ENCODE data around the gene CIROP.
"Not testable (repeated sequence)": the region's sequence is repeated elsewhere in the genome, so short reads cannot be mapped to it uniquely, and the experiment has no call there.

The CIROP gene

DNA sequence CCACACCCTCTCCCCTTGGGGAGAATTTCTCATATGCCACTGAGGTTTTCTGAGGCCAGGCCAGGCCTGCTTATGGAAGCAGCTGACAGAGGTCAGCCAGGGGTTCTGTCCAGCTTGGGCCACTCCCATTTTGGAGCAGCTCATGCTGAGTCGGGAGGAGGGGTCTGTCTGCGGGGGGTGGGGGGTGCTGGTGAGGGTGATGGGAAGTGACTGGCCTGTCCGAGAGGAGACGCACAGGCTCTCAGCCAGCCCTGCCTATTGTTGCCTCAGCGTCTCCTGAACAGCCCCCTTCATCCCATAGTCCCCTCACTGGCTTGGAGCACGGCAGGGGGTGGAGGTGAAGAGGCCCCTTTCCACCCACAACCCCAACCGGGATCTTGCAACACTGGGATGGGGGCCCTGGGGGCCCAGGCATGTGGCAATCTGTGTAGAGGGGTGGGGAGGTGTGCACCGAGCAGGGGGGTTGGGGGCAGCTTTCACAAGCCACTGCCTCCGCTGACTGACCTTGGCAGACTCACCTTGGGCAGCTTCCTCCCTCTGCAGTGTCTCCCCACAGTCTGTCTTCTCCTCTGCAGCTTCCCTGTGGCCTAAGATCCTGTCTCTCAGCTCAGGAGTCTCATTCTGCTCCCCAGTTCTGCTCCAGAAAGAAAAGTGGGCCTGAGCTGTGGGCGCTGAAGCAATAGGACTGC is 8.8 kb upstream of the CIROP start:
- no peak for DNase-seq

GRCh38 chr14:23112359-23113178 is 7.8 kb upstream of the CIROP start:
- DNase-seq: no peak

- no peak for DNase-seq
These were observed 6.0 kb upstream of the CIROP start for GRCh38 chr14:23110579-23111365.

DNA sequence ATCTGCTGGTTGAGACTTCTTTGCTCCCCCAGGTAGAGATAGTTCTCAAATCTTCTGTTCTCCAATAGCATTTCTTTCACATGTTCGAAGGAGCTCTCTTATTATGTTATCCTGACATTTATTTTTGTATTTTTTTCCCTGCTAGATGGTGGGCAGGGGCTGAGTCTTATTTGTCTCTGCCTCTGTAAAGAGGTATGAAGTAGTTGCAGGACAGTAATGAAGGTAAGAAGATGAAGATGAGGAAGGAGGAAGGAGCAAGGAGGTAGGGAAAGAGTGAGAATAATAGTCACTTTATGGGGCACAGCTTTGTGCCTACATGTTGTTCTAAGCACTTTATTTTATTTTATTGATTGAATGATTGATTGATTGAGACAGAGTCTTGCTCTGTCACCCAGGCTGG is 5.0 kb upstream of the CIROP start:
- no peak for DNase-seq

DNA sequence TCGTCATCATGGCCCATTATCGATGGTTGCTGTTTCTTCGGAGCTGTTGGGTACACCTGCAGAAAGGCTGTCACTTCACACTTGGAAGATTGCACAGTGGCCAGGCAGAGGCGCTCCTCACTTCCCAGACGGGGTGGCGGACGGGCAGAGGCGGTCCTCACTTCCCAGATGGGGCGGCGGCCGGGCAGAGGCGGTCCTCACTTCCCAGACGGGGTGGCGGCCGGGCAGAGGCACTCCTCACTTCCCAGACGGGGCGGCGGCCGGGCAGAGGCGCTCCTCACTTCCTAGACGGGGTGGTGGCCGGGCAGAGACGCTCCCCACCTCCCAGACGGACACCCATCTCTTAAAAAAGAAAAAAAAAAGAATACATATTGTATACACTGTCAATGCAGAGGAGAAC is 3.4 kb upstream of the CIROP start:
- not testable (repeated sequence) for DNase-seq

DNA sequence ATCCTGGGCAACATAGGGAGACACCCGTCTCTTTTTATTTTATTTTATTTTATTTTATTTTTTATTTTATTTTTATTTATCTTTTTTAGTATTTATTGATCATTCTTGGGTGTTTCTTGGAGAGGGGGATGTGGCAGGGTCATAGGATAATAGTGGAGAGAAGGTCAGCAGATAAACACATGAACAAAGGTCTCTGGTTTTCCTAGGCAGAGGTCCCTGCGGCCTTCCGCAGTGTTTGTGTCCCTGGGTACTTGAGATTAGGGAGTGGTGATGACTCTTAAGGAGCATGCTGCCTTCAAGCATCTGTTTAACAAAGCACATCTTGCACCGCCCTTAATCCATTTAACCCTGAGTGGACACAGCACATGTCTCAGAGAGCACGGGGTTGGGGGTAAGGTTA is 2.8 kb upstream of the CIROP start:
- not testable (repeated sequence) for DNase-seq

DNA sequence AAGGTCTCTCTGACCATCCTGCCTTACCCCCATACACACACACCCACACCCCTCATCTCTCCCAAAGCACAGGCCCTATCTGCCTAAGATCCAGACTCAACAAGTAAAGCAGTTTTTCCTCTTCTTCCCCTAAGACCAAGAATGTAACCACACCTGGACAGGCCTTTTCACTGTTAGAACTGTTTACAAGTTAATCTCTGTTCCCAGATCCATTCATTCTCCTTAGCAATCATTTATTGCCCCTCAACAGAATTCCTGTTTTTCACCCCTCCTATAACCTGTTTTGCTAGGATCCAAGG is 1.9 kb upstream of the CIROP start:
- DNase-seq: no peak

DNA sequence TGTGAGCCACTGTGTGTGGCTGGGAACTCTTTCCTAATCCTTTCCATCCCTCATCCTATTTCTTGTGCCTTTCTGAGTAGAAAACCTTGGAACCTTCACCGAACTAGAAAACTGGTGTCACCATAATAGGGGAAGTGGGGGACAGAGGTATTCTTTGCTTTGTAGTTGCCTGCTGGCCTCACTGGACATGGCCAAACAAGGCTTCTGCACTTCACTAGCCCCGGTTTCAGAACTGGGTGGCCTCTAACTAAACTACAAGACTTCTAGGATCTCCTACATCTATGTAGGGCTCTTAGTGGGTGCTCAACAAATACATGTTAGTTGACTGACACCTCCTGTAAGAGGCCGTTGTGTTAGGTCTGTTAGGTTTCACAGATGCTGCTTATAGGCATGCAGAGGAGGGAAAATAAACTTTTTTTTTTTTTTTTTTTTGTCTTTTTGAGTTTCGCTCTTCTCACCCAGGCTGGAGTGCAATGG is 597 bp upstream of the CIROP start:
- DNase-seq: no peak

DNA sequence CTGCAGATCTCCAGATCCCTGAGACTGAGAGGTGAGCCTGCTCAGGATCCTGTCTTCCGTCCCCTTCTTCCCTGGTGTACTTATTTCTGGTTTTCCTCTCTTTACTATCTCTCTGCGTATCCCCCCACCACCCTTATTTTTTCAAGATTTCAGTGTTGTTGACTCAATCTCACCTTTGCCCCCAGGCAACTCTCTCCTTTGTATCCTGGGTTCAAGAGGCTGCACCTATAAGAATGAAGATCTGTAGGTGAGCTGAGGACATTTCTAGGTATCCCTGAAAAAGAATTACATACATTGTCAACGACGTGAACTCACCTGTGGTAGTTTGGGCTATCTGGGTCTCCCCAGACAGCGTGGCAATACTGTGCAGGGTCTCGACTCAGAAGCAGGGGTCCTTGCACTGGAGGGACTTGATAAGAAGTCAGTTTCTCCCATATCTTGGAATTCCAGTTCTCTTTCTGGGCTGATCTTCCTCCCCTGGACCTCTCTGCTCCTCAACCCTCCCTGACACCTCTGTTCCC is 659 bp downstream of the CIROP start:
- no peak for DNase-seq

GRCh38 chr14:23103581-23103980 is 1.2 kb downstream of the CIROP start:
- no peak for DNase-seq

- DNase-seq: no peak
These were observed 2.0 kb downstream of the CIROP start for GRCh38 chr14:23102801-23103200.

DNA sequence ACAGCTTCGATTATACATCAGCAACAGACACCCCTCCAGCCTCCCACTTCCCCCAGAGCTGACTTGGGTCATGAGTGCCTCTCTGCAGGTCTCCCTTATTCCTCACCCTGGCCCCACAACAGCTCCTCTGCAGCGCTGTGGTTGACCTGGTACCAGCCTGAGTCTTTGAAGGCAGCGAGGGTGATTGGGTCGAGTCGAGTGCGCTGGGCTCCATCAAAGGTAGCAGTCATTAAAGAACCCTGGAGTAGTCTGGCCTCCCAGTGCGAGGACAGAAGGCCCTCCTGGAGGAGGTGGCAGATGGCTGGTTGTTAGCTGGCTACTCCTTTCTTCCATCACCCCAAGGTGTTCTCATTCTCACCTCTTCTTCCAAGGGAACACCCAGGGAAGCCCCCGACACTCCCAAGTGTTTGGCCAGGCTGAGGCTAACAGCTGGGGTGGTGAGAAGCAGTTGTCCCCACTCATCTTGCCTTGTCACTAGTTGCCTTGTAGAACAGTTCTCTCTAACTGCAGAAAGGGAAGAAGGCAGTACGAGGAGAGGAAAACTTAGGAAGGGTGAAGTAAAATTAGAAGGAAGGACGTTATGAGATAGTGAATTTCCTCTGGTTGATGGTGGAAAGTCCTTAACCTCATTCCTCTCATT is 2.7 kb downstream of the CIROP start:
- DNase-seq: no peak

GRCh38 chr14:23101213-23101970 is 3.4 kb downstream of the CIROP start:
- DNase-seq: no peak

DNA sequence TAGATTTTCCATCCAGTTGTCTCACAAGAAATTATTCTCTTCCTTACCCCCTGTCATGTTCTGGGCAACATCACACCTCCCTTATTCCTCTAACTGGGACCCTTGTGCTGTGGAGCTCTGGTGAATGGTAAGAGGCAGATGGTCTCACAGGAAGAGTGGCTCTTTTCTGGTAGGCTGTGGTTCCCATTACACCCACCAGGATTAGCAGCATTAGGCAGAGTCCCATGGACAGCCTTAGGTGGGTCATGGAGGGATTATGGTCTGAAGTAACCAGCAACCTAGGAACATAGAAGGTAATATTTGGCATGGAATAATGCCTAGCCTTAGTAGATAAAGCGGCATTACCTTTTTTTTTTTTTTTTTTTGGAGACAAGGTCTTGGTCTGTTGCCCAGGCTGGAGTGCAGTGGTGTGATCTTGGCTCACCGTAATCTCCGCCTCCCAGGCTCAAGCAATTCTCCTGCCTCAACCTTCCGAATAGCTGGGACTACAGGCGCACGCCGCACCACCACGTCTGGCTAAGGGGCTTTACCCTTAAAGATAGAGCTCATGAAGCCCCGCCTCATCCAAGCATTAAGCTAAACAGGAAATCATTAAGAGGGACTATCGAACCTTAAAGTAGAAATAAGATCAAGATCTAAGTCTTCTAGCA is 5.5 kb downstream of the CIROP start:
- DNase-seq: no peak

DNA sequence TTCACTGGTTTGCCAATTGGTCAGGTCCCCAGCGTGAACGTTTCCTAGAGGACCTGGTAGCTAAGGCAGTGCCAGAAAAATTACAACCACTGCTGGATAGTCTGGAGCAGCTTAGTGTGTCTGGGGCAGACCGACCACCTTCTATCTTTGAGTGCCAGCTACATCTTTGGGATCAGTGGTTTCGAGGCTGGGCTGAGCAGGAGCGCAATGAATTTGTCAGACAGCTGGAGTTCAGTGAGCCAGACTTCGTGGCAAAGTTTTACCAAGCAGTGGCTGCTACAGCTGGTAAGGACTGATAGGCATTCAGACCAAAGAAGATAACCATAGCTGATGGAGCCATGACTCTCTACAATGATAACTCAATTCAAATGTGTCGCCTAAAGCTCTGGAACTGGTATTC is 7.0 kb downstream of the CIROP start:
- DNase-seq: no peak

- DNase-seq: peak; percentile 100
These were observed 9.3 kb downstream of the CIROP start, which contains the start of gene C14orf119 for GRCh38 chr14:23095196-23096108. Gene C14orf119 (plus strand): TSS chr14:23095505. CDS start chr14:23097659, 2,154 bp downstream.

DNA sequence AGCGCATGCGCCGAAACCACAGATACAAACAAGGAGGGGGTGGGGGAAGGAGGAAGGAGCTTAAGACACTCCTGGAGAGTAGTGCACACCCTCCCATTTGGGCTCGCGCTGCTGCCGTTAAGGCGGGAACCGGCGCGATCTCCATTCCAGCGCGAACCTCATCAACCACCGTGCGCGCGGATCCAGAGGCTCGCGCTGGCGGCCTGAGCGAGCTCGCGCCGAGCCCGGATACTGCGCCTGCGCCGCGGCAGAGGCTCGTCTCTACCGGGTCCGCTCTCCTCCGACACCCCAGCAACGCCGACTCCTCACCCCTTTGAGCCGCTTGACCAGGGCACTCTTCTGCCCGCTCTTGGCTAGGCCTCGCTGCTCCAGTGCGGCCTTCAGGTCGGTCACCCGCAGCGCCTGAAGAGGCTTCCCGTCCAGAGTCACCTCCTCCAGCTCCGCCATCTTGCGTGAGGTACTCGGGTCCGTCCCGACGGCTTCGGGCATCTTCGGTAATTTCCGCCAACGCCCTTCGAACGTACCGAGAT is 10.1 kb downstream of the CIROP start, which contains the start of gene ACIN1:
Gene ACIN1, minus strand, starts transcription at position 471 of the 530 bp plus-strand sequence. Its CDS starts 24 bp downstream, at position 447.
- peak; percentile 78 for DNase-seq

- DNase-seq: no peak
These were observed 10.7 kb downstream of the CIROP start for GRCh38 chr14:23093991-23094665.

GRCh38 chr14:23093526-23093925 is 11.3 kb downstream of the CIROP start:
- no peak for DNase-seq

All from stimulated activated CD4-positive, alpha-beta T cell treated with anti-CD3 and anti-CD28 coated beads, Interleukin-15, amount 100 ng/mL, for 24 hours (primary cell).